PFSK-1 (cell line): ENCODE data around the gene MTIF3.

Experiments used
- FOXP2 ChIP-seq: optimal IDR thresholded peaks from 2 replicates; pipeline ENCODE3; 2011; ENCODE audit warnings: borderline replicate concordance, control low read depth, inconsistent platforms; ENCODE audit not compliant: insufficient read depth; ENCODE audit errors: extremely low read length, extremely low read depth
- POLR2AphosphoS5 ChIP-seq: IDR thresholded peaks from 2 replicates; pipeline ENCODE4 v1.6.1; 2012; ENCODE audit warnings: low read depth, mild to moderate bottlenecking, control low read depth, low read length, moderate library complexity
- REST ChIP-seq, 2 experiments: IDR thresholded peaks; 2 replicates each; pipeline versions ENCODE4 v1.6.1 to v1.8.0; 2011 to 2012; ENCODE audit warnings: low read depth in 2 of 2, low read length in 2 of 2, control low read depth in 1 of 2, inconsistent platforms in 1 of 2, mild to moderate bottlenecking in 1 of 2, moderate library complexity in 1 of 2; ENCODE audit not compliant: insufficient read depth in 1 of 2
- SIN3A ChIP-seq: IDR thresholded peaks from 2 replicates; pipeline ENCODE4 v1.6.1; 2012; ENCODE audit warnings: mild to moderate bottlenecking, low read length, moderate library complexity, borderline replicate concordance; ENCODE audit not compliant: insufficient read depth
- TAF1 ChIP-seq: IDR thresholded peaks from 2 replicates; pipeline ENCODE4 v1.6.1; 2012; ENCODE audit warnings: low read length, control low read depth, borderline replicate concordance; ENCODE audit not compliant: insufficient read depth

MTIF3 gene

GRCh38 chr13:27495551-27495950 lies 45.2 kb upstream of the MTIF3 start:
- TF ChIP-seq POLR2AphosphoS5 (no peak), REST (IDR thresholded peaks at IDR 0.05; ENCODE audit: insufficient read depth in 1 of 2, low read depth in 2 of 2, low read length in 2 of 2) (no peak), SIN3A (no peak), FOXP2 (no peak), TAF1 (no peak)

GRCh38 chr13:27493981-27494380 lies 43.6 kb upstream of the MTIF3 start:
- TF ChIP-seq TAF1 = no peak
- no peak for TF ChIP-seq POLR2AphosphoS5
- no peak for TF ChIP-seq SIN3A
- no peak for TF ChIP-seq REST (IDR thresholded peaks at IDR 0.05; ENCODE audit: insufficient read depth in 1 of 2, low read depth in 2 of 2, low read length in 2 of 2)
- no peak for TF ChIP-seq FOXP2

- TF ChIP-seq FOXP2 = no peak
Measured at GRCh38 chr13:27489456-27489855, 39.1 kb upstream of the MTIF3 start.

- TF ChIP-seq SIN3A = no peak
- TF ChIP-seq POLR2AphosphoS5 = no peak
- TF ChIP-seq TAF1 = no peak
- no peak for TF ChIP-seq REST (IDR thresholded peaks at IDR 0.05; ENCODE audit: insufficient read depth in 1 of 2, low read depth in 2 of 2, low read length in 2 of 2)
- no peak for TF ChIP-seq FOXP2
Measured at GRCh38 chr13:27487776-27488175, 37.4 kb upstream of the MTIF3 start.

GRCh38 chr13:27483421-27483820 lies 33.1 kb upstream of the MTIF3 start:
- TF ChIP-seq SIN3A (no peak), POLR2AphosphoS5 (no peak), REST (IDR thresholded peaks at IDR 0.05; ENCODE audit: insufficient read depth in 1 of 2, low read depth in 2 of 2, low read length in 2 of 2) (no peak), TAF1 (no peak), FOXP2 (no peak)
